Memory B cell (primary cell): ENCODE measurements around the gene SERPING1.

Experiments used
- ATAC-seq: fragments of 150-1000 bp; cut with Tn5 transposase; 2 replicates; pipeline ENCODE4 v1.10.0; 2021; ENCODE audit warnings: low read depth, mild to moderate bottlenecking, moderate library complexity
- DNase-seq, 2 donors: peaks; one replicate each; pipeline ENCODE4 v3.0.0; 2022; ENCODE audit warnings: low spot score in 2 of 2
- H3K27ac Mint-ChIP-seq: one replicate; pipeline ENCODE4 v1.8.0; 2022; ENCODE audit warnings: mild to moderate bottlenecking, moderate library complexity, mixed read lengths
- H3K27me3 Mint-ChIP-seq: one replicate; pipeline ENCODE4 v1.8.0; 2022; ENCODE audit warnings: mixed read lengths
- H3K36me3 Mint-ChIP-seq: one replicate; pipeline ENCODE4 v1.8.0; 2022; ENCODE audit warnings: mild to moderate bottlenecking, mixed read lengths
- H3K4me1 Mint-ChIP-seq: one replicate; pipeline ENCODE4 v1.8.0; 2022; ENCODE audit warnings: mixed read lengths
- H3K4me3 Mint-ChIP-seq: one replicate; pipeline ENCODE4 v1.8.0; 2022; ENCODE audit warnings: mild to moderate bottlenecking, moderate library complexity, mixed read lengths
- H3K9me3 Mint-ChIP-seq: one replicate; pipeline ENCODE4 v1.8.0; 2022; ENCODE audit warnings: mixed read lengths

The SERPING1 gene

DNA sequence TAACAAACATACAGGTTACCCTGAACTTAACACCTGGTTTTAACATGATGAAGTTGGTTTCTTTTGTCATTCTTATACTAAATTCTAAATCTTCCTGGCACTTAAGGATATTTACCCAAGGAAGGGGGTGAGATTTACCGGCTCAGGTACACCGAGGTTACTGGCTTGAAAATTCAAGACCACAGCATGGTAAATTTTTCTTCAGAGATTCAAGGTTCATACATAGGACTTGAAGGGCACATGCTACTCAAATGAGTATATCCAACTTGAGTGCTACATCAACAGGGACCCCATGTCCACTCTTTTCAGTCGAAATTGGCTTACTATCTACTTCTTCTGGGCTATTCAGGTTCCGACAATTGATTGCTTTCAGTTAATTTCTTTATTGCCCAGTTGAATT, 12.7 kb downstream of the SERPING1 start:
- H3K9me3 Mint-ChIP-seq, result no peaks in the 10 kb centered on the region
- peaks cover 18% of the 10 kb centered on the region for H3K27me3 Mint-ChIP-seq
- no peaks in the 10 kb centered on the region for H3K36me3 Mint-ChIP-seq
- ATAC-seq (no peak), DNase-seq (no peak)
- H3K27ac Mint-ChIP-seq, result no peak overlapping the region
- no peaks in the 10 kb centered on the region for H3K4me1 Mint-ChIP-seq
- no peak overlapping the region for H3K4me3 Mint-ChIP-seq

DNA sequence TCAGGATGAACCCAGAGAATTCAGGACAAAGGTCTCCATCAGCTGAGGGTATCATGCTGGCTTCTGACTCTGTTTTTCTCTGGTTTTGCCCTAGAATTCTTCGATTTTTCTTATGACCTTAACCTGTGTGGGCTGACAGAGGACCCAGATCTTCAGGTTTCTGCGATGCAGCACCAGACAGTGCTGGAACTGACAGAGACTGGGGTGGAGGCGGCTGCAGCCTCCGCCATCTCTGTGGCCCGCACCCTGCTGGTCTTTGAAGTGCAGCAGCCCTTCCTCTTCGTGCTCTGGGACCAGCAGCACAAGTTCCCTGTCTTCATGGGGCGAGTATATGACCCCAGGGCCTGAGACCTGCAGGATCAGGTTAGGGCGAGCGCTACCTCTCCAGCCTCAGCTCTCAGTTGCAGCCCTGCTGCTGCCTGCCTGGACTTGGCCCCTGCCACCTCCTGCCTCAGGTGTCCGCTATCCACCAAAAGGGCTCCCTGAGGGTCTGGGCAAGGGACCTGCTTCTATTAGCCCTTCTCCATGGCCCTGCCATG, 16.8 kb downstream of the SERPING1 start:
- Mint-ChIP-seq H3K4me1 (no peaks in the 10 kb centered on the region), H3K27me3 (peaks cover 10% of the 10 kb centered on the region), H3K4me3 (no peak overlapping the region), H3K27ac (no peak overlapping the region), H3K9me3 (no peaks in the 10 kb centered on the region), H3K36me3 (no peaks in the 10 kb centered on the region)
- no peak for ATAC-seq
- no peak for DNase-seq

DNA sequence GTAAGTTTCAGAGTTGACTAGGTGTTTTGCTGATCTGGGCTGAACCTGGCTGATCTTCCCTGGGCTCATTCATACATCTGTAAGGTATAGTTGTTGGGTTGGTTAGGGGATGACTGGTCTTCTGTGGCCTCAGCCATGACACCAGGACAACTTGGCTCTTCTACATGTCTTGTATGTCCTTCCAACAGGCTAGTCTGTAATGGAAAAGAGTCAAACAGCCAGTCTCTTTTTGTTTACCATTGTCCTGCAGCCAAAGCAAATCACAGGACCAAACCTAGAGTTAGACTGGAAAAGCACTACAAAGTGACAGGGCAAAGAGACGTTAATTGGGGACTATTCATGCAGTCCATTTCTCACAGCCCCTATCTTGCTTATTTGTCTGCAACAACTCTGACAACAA, 17.8 kb downstream of the SERPING1 start:
- DNase-seq (no peak), ATAC-seq (no peak)
- Mint-ChIP-seq H3K4me3 (no peak overlapping the region), H3K27ac (no peak overlapping the region), H3K9me3 (no peaks in the 10 kb centered on the region), H3K4me1 (no peaks in the 10 kb centered on the region), H3K36me3 (no peaks in the 10 kb centered on the region), H3K27me3 (peaks cover 8% of the 10 kb centered on the region)

DNA sequence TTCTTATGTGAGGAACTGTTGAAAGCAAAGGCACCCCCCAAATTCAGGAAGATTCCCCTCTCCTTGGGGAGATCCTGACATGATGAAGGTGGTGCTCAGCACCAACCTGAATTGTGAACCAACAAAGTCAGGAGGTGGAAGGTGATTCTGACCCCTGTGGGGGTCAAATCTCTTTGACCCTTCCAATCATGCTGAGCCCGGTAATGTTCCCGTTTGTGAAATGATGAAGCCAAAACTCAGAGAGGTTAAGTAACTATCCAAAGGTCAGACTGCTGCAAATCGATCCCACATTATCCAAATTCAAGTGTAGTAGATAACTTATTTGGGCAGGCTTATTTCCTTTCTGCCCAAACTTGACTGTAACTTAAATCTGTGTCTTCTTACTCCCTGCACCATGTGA, 19.1 kb downstream of the SERPING1 start:
- Mint-ChIP-seq H3K27ac (no peak overlapping the region), H3K36me3 (no peaks in the 10 kb centered on the region), H3K4me3 (no peak overlapping the region), H3K4me1 (no peaks in the 10 kb centered on the region), H3K27me3 (peaks cover 7% of the 10 kb centered on the region), H3K9me3 (no peaks in the 10 kb centered on the region)
- DNase-seq (no peak), ATAC-seq (no peak)

DNA sequence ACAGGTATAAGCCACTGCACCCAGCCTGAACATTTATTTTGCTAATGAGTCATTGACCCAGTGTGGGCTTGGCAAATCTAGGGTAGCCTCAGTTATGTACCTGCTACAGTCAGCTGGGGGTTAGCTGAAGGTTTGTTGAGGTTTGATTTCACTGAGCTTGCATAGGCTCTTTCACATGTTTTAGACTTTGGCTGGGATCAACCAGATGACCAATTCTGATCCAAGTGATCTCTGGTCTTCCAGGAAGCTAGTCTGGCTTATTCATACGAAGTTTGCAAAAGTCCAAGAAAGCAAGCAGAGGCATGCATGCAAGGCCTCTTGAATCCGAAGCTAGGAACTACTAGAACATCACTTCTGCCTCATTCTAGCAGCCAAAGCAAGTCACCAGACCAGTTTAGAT, 21.0 kb downstream of the SERPING1 start:
- Mint-ChIP-seq H3K27me3 (peaks cover 15% of the 10 kb centered on the region), H3K4me3 (no peak overlapping the region), H3K27ac (no peak overlapping the region), H3K36me3 (no peaks in the 10 kb centered on the region), H3K9me3 (peaks cover 3% of the 10 kb centered on the region), H3K4me1 (no peaks in the 10 kb centered on the region)
- DNase-seq (no peak), ATAC-seq (no peak)

DNA sequence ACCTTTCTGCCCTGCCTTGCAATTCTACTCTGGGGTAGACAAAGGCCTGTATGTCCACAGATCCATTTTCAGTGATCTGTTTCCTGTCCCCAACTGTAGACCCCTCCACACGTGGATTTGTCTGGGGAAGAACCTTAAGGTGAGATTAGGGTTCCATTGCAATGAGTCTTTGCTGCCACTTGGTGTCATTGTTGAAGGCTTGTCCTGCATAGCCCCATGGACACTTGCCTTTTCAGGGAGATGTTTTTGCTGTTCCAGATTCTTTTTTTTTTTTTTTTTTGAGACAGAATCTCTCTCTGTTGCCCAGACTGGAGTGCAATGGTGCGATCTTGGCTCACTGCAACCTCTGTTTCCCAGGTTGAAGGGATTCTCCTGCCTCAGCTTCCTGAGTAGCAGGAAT, 21.8 kb downstream of the SERPING1 start:
- Mint-ChIP-seq H3K4me3 (no peak overlapping the region), H3K27me3 (peaks cover 13% of the 10 kb centered on the region), H3K36me3 (no peaks in the 10 kb centered on the region), H3K27ac (no peak overlapping the region), H3K9me3 (peaks cover 3% of the 10 kb centered on the region), H3K4me1 (no peaks in the 10 kb centered on the region)
- no peak for DNase-seq
- no peak for ATAC-seq

DNA sequence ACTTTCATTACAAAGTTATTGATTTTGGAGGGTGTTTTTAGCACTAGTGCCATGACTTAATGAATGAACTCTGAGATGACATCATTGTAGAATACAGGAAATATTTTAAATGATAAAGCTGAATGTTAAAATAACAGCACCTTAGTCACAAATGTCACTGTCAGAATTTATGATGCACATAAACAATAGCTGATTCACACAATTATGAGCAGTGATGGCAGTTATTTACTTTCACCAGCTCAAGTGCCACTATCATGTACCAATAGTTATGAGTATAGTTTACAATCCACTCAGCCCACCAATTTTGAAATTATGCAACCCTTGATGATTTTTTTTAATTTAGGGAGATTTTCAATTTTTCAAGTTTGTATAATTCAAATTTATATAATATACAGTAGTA, 23.0 kb downstream of the SERPING1 start:
- DNase-seq (no peak), ATAC-seq (no peak)
- peaks cover 3% of the 10 kb centered on the region for H3K9me3 Mint-ChIP-seq
- no peak overlapping the region for H3K27ac Mint-ChIP-seq
- no peak overlapping the region for H3K4me3 Mint-ChIP-seq
- H3K4me1 Mint-ChIP-seq, result no peaks in the 10 kb centered on the region
- no peaks in the 10 kb centered on the region for H3K36me3 Mint-ChIP-seq
- H3K27me3 Mint-ChIP-seq, result peaks cover 11% of the 10 kb centered on the region

DNA sequence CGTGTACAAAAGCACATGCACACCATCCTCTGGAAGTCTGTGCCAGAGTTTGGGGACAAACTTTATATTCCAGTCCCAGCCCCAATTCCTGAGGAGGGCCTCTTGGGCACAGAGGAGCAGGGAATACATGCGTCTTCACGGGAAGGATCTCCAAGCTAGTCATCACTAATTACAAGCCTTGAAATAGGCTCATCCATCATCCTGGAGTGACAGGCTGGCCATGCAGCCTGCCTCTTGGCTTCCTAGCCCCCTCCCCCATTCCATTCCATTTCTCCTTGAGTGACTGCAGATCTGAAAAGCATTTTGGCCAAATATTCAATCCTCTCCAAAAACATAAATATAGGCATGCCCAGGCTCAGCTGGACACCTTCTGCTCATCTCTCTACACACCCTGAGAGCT, 24.8 kb downstream of the SERPING1 start:
- no peak for DNase-seq
- peaks cover 3% of the 10 kb centered on the region for H3K9me3 Mint-ChIP-seq
- H3K27ac Mint-ChIP-seq, result no peak overlapping the region
- no peaks in the 10 kb centered on the region for H3K4me1 Mint-ChIP-seq
- H3K27me3 Mint-ChIP-seq, result peaks cover 13% of the 10 kb centered on the region
- ATAC-seq, result no peak
- H3K36me3 Mint-ChIP-seq, result no peaks in the 10 kb centered on the region
- H3K4me3 Mint-ChIP-seq, result no peak overlapping the region

DNA sequence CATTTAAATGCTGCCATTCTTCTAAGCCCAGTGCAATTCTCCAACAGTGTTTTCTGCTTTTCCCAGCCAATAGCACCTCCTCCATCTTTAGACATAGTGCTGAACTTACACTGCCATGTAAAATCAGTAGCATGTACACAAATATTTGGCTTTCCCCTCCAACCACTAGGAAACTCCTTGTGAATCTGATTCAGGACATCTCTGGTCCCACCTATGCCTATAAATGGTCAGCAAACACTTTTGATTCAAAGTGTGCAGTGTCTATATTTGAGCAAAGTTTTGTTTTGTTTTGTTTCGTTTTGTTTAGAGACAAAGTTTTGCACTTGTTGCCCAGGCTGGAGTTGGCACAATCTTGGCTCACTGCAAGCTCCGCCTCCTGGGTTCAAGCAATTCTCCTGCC, 27.4 kb downstream of the SERPING1 start:
- Mint-ChIP-seq H3K36me3 (no peaks in the 10 kb centered on the region), H3K4me1 (no peaks in the 10 kb centered on the region), H3K4me3 (no peak overlapping the region), H3K9me3 (peaks cover 3% of the 10 kb centered on the region), H3K27ac (no peak overlapping the region), H3K27me3 (peaks cover 19% of the 10 kb centered on the region)
- ATAC-seq (no peak), DNase-seq (no peak)

DNA sequence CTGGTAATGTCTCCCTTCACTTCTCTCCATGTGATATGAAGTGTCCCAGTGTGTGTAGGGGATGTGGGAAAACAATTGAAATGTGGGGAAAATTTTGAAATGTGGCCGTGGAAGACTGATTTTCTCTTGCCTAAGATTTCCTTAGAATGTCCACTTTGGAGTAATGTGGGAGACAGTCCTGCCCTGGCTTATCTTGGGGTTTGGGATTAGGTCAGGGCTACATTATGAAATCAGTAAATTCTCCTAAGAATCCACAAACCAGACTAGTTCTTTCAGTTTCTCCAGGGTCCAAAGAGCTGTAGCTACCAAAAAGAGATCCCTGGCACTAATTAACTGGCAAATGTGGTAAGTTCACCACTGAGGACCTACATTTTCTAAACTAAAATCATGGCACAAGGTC, 29.4 kb downstream of the SERPING1 start:
- Mint-ChIP-seq H3K9me3 (peaks cover 3% of the 10 kb centered on the region), H3K4me3 (no peak overlapping the region), H3K36me3 (no peaks in the 10 kb centered on the region), H3K27ac (no peak overlapping the region), H3K27me3 (peaks cover 29% of the 10 kb centered on the region), H3K4me1 (no peaks in the 10 kb centered on the region)
- DNase-seq, result no peak
- no peak for ATAC-seq

DNA sequence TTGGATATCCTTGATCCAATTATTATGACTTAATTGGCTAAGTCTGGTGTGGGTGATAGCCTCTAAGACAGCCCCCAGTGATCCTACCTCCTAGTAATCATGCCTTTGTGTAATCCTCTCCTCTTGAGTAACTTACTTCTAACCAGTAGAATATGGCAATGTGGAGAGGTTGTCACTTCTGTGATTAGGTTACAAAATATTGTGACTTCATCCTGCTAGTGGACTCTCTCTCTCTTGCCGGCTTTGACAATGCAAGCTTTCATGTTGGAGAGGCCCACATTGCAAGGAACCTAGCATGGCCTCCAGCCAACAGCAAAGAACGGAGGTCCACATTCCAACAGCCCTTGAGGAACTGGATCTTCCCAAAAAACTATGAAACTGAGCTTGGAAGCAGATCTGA, 32.7 kb downstream of the SERPING1 start:
- Mint-ChIP-seq H3K4me3 (no peak overlapping the region), H3K27me3 (peaks cover 40% of the 10 kb centered on the region), H3K27ac (no peak overlapping the region), H3K4me1 (no peaks in the 10 kb centered on the region), H3K9me3 (no peaks in the 10 kb centered on the region), H3K36me3 (no peaks in the 10 kb centered on the region)
- ATAC-seq (no peak), DNase-seq (no peak)

DNA sequence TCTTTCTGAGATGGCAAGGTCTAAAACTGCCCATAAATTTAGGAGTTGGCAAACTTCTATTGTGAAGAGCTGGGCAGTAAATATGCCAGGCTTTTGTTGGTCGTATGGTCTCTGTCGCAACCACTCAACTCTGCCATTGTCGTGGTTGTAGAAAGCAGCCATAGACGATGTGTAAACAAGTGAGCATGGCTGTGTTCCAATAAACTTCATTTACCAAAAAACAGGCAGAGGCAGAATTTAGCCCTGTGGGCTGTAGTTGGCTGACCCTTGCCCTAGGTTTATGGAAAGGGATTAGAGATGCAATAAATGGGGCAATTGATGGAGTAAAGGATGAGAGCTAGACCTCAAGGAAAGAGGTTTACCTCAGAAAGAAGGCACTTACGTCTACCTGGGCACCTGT, 34.6 kb downstream of the SERPING1 start:
- Mint-ChIP-seq H3K36me3 (no peaks in the 10 kb centered on the region), H3K27ac (no peak overlapping the region), H3K9me3 (no peaks in the 10 kb centered on the region), H3K4me3 (no peak overlapping the region), H3K4me1 (no peaks in the 10 kb centered on the region), H3K27me3 (peaks cover 38% of the 10 kb centered on the region)
- DNase-seq (no peak), ATAC-seq (no peak)

DNA sequence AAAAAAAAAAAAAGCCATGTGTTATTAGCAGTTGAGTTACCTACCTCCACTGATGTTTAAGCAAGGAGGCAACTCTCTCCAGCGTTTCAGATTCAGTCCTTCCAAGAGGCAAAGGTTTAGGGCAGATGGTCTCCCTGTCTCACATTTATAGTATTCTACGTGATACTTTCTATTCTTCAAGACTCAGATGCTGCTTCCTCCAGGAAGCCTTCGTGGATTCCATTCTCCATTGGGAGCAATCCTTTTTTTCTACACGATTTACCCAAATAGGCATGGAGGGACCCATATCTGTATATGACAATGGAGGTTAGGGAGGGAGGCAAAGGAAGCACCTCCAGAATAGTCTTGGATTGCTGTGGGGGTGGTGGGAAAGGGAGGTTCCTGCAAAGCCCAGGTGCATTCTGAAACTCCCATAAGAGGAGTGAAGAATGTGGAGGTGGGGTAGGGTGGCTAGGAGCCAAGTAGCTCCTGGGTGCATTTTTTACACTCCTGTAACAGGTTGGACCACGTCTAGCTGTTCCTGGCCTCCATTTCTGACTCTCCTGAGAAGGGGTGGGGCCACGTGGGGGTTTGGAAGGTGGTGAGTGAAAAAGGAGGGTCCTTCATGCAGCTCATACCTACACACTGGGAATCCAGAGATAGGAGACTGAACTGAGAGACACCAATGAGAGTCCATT, 36.0 kb downstream of the SERPING1 start:
- H3K27ac Mint-ChIP-seq, result no peak overlapping the region
- no peaks in the 10 kb centered on the region for H3K9me3 Mint-ChIP-seq
- no peak for ATAC-seq
- no peaks in the 10 kb centered on the region for H3K36me3 Mint-ChIP-seq
- H3K4me3 Mint-ChIP-seq, result no peak overlapping the region
- peaks cover 36% of the 10 kb centered on the region for H3K27me3 Mint-ChIP-seq
- no peak for DNase-seq
- peaks cover 7% of the 10 kb centered on the region for H3K4me1 Mint-ChIP-seq

DNA sequence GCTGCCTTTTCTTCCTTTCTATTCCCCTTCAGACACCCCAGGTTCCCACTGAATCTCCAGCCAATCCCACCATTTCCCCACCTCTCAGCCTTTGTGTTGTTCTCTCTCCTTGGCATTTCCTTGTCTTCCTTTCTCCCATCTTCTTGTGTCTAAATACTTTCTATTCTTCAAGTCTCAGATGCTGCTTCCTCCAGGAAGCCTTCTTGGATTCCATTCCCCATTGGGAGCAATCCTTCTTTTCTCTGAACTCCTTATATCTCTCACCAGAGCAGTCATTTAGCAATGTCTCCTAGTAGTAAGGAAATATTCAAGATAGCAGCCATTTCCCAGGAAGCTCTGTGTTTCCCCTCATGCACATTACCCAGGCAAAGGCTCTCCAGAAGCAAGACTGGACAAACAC, 36.8 kb downstream of the SERPING1 start:
- H3K4me3 Mint-ChIP-seq, result no peak overlapping the region
- peaks cover 13% of the 10 kb centered on the region for H3K4me1 Mint-ChIP-seq
- no peak overlapping the region for H3K27ac Mint-ChIP-seq
- peaks cover 39% of the 10 kb centered on the region for H3K27me3 Mint-ChIP-seq
- H3K36me3 Mint-ChIP-seq, result no peaks in the 10 kb centered on the region
- no peak for ATAC-seq
- no peaks in the 10 kb centered on the region for H3K9me3 Mint-ChIP-seq
- DNase-seq, result no peak

DNA sequence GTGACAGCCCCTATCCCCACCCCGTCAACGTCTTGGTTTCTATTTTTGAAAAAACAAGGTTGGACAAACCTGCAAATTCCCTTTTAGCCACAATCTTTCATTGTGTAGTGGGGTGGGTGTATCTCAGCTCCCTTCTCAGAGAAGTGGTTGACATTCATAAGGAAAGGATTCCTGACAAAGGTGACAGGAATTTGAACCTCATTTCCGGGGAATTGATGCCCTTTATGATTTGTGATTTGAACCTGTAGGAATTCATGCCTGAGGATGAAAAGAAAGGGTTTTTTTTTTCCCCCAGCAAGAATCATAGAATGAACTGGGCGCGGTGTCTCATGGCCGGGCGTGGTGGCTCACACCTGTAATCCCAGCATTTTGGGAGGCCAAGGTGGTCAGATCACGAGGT, 37.8 kb downstream of the SERPING1 start:
- H3K27ac Mint-ChIP-seq, result no peak overlapping the region
- peaks cover 13% of the 10 kb centered on the region for H3K4me1 Mint-ChIP-seq
- H3K4me3 Mint-ChIP-seq, result no peak overlapping the region
- H3K9me3 Mint-ChIP-seq, result no peaks in the 10 kb centered on the region
- no peak for ATAC-seq
- peaks cover 35% of the 10 kb centered on the region for H3K27me3 Mint-ChIP-seq
- H3K36me3 Mint-ChIP-seq, result no peaks in the 10 kb centered on the region
- no peak for DNase-seq
